ENCODE measurements around the gene LMX1B. TPM values are rescaled to one million over a fixed set of nuclear protein-coding genes. Genes with fewer than 3 reads are reported as not detected.
"Not testable (repeated sequence)": the region's sequence is repeated elsewhere in the genome, so short reads cannot be mapped to it uniquely, and the experiment has no call there.

LMX1B gene
- total RNA-seq, 1 donor from 2014 or later, result 0.26 TPM

- DNase-seq (ENCODE audit: low spot score), result peak; percentile 85
- peaks cover 15% of the 10 kb centered on the region for H3K4me1 Mint-ChIP-seq (ENCODE audit: unreplicated experiment)
- peaks cover 4% of the 10 kb centered on the region for H3K36me3 Mint-ChIP-seq (ENCODE audit: low read depth, unreplicated experiment)
- TF ChIP-seq, protein P1, sequence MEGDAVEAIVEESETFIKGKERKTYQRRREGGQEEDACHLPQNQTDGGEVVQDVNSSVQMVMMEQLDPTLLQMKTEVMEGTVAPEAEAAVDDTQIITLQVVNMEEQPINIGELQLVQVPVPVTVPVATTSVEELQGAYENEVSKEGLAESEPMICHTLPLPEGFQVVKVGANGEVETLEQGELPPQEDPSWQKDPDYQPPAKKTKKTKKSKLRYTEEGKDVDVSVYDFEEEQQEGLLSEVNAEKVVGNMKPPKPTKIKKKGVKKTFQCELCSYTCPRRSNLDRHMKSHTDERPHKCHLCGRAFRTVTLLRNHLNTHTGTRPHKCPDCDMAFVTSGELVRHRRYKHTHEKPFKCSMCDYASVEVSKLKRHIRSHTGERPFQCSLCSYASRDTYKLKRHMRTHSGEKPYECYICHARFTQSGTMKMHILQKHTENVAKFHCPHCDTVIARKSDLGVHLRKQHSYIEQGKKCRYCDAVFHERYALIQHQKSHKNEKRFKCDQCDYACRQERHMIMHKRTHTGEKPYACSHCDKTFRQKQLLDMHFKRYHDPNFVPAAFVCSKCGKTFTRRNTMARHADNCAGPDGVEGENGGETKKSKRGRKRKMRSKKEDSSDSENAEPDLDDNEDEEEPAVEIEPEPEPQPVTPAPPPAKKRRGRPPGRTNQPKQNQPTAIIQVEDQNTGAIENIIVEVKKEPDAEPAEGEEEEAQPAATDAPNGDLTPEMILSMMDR (IDR thresholded peaks at IDR 0.05; ENCODE audit: unreplicated experiment), result no peak
- H3K27me3 Mint-ChIP-seq (ENCODE audit: unreplicated experiment), result peaks cover 16% of the 10 kb centered on the region
- H3K27ac Mint-ChIP-seq (ENCODE audit: unreplicated experiment), result peak overlapping the region; percentile 86
- peak overlapping the region; percentile 81 for H3K4me3 Mint-ChIP-seq (ENCODE audit: unreplicated experiment)
- no peaks in the 10 kb centered on the region for H3K9me3 Mint-ChIP-seq (ENCODE audit: unreplicated experiment)
Measured at GRCh38 chr9:126722252-126722921, 108.7 kb downstream of the LMX1B start.

DNA sequence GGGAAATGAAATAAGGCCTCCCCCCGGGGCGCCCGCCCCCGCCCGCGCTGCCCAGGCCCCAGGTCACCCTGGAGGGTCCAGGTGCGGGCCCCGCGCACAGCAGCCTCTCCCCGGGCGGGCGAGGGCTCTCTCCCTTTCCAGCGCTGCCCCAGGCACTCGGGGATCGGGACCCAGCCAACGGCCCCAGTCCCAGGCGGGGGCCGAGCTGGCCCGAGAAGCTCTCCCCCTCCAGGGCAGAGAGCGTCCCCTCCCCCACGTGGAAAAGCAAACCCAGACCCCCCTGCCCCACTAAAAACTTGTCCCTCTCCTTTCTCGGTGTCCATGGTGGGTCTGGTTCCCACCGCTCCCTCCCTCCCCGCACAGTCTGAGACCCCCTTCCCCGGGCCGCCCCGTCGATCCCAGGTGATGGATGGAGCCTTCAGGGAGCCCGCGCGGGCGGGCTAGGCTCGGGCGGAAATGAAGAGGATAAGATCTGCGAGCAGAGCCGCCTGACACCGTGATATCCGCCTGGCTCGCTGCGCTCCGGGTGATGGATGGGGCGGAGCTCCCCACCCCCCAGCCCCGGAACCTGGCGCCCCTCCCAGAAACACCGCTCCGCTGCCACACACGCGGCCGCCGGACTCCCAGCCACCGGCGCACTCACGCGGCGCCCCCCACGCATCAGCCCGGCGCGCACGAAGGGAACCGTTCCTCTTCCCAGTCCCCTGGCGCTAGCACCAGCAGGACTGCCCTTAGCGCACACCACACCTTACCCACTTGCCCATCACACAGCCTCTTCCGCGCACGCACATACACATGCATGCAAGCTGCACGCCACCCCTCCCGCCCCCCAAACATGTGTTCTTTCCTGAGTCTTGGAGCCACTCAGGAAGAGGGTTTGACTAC, 109.4 kb downstream of the LMX1B start:
- peaks cover 16% of the 10 kb centered on the region for H3K27me3 Mint-ChIP-seq (ENCODE audit: unreplicated experiment)
- peaks cover 15% of the 10 kb centered on the region for H3K4me1 Mint-ChIP-seq (ENCODE audit: unreplicated experiment)
- peak; percentile 43 for DNase-seq (ENCODE audit: low spot score)
- H3K9me3 Mint-ChIP-seq (ENCODE audit: unreplicated experiment), result no peaks in the 10 kb centered on the region
- H3K27ac Mint-ChIP-seq (ENCODE audit: unreplicated experiment), result peak overlapping the region; percentile 82
- peak overlapping the region; percentile 85 for H3K4me3 Mint-ChIP-seq (ENCODE audit: unreplicated experiment)
- TF ChIP-seq, protein P1 (IDR thresholded peaks at IDR 0.05; ENCODE audit: unreplicated experiment), result no peak
- peaks cover 4% of the 10 kb centered on the region for H3K36me3 Mint-ChIP-seq (ENCODE audit: low read depth, unreplicated experiment)

DNA sequence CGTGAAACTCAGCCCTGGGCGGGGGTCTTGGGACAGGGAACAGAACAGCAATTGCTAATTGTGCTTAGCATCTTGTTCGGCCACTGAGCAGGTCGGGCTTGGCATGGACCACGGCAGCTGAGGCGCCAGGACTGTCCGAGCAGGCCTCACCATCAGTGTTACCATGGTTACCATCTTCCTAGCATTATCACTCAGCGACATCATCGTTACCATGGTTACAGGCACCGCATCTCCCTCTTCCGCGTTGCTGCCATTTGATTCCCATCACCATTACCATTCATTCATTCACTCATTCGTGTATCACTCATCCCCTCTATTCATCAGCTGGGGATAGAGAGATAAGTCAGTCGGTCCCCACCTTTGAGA, 110.1 kb downstream of the LMX1B start:
- H3K27ac Mint-ChIP-seq (ENCODE audit: unreplicated experiment), result peak overlapping the region; percentile 82

DNA sequence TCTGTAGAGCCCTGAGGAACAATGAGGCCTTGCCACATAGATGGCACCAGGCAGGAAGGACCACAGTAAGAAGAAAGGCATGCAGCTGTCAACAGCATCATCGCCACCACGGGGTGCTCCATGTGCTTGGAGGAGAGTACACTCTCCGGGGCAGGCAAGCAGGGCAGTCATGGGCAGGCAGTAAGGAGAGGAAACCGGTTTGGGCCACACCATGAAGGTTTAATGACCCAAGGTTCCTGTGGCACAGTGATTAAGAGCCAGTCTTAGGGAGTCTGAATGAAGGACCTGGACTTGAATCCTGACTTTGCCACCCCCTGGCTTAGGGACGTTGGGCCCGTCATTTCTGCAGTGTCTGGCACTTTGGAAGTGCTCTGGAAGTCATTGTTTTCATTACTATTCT, 110.5 kb downstream of the LMX1B start:
- Mint-ChIP-seq H3K27ac (ENCODE audit: unreplicated experiment) (peak overlapping the region; percentile 82), H3K9me3 (ENCODE audit: unreplicated experiment) (no peaks in the 10 kb centered on the region), H3K4me3 (ENCODE audit: unreplicated experiment) (no peak overlapping the region), H3K36me3 (ENCODE audit: low read depth, unreplicated experiment) (peaks cover 4% of the 10 kb centered on the region), H3K4me1 (ENCODE audit: unreplicated experiment) (peaks cover 15% of the 10 kb centered on the region), H3K27me3 (ENCODE audit: unreplicated experiment) (peaks cover 16% of the 10 kb centered on the region)
- TF ChIP-seq, protein P1 (IDR thresholded peaks at IDR 0.05; ENCODE audit: unreplicated experiment), result no peak
- DNase-seq (ENCODE audit: low spot score), result no peak

More for the DNA sequence above, 110.1 kb downstream of the LMX1B start:
- TF ChIP-seq, protein P1 (IDR thresholded peaks at IDR 0.05; ENCODE audit: unreplicated experiment), result no peak
- DNase-seq (ENCODE audit: low spot score), result no peak
- Mint-ChIP-seq H3K27me3 (ENCODE audit: unreplicated experiment) (peaks cover 16% of the 10 kb centered on the region), H3K4me3 (ENCODE audit: unreplicated experiment) (peak overlapping the region; percentile 85), H3K9me3 (ENCODE audit: unreplicated experiment) (no peaks in the 10 kb centered on the region), H3K4me1 (ENCODE audit: unreplicated experiment) (peaks cover 15% of the 10 kb centered on the region), H3K36me3 (ENCODE audit: low read depth, unreplicated experiment) (peaks cover 4% of the 10 kb centered on the region)

GRCh38 chr9:126725485-126725884, 111.8 kb downstream of the LMX1B start:
- Mint-ChIP-seq H3K27me3 (ENCODE audit: unreplicated experiment) (peaks cover 16% of the 10 kb centered on the region), H3K4me1 (ENCODE audit: unreplicated experiment) (peaks cover 11% of the 10 kb centered on the region)
- DNase-seq (ENCODE audit: low spot score); H3K27ac Mint-ChIP-seq (ENCODE audit: unreplicated experiment); H3K36me3 Mint-ChIP-seq (ENCODE audit: low read depth, unreplicated experiment); H3K4me3 Mint-ChIP-seq (ENCODE audit: unreplicated experiment); H3K9me3 Mint-ChIP-seq (ENCODE audit: unreplicated experiment): not testable (repeated sequence)

- not testable (repeated sequence) for DNase-seq (ENCODE audit: low spot score); H3K36me3 Mint-ChIP-seq (ENCODE audit: low read depth, unreplicated experiment); H3K27ac Mint-ChIP-seq (ENCODE audit: unreplicated experiment); H3K27me3 Mint-ChIP-seq (ENCODE audit: unreplicated experiment); H3K9me3 Mint-ChIP-seq (ENCODE audit: unreplicated experiment); H3K4me1 Mint-ChIP-seq (ENCODE audit: unreplicated experiment); H3K4me3 Mint-ChIP-seq (ENCODE audit: unreplicated experiment)
Measured at GRCh38 chr9:126728210-126728609, 114.5 kb downstream of the LMX1B start.

DNA sequence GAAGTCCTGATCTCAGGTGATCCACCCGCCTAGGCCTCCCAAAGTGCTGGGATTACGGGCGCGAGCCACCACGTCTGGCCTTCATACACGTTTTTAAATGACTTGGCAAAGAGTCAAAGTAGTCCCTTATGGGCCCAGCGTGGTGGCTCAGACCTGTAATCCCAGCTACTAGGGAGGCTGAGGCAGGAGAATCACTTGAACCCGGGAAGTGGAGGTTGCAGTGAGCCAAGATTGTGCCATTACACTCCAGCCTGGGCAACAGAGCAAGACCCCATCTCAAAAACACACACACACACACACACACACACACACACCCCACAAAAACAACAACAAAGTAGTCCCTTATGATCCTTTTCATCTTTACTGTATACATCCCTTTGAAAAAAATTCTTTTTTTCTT, 116.9 kb downstream of the LMX1B start:
- not testable (repeated sequence) for H3K4me1 Mint-ChIP-seq (ENCODE audit: unreplicated experiment); H3K27me3 Mint-ChIP-seq (ENCODE audit: unreplicated experiment); H3K9me3 Mint-ChIP-seq (ENCODE audit: unreplicated experiment); H3K4me3 Mint-ChIP-seq (ENCODE audit: unreplicated experiment); DNase-seq (ENCODE audit: low spot score); H3K27ac Mint-ChIP-seq (ENCODE audit: unreplicated experiment)
- H3K36me3 Mint-ChIP-seq (ENCODE audit: low read depth, unreplicated experiment), result peaks cover 11% of the 10 kb centered on the region

Data from endothelial cell (in vitro differentiated cells).